ENCODE results near the gene TP53.

DNA sequence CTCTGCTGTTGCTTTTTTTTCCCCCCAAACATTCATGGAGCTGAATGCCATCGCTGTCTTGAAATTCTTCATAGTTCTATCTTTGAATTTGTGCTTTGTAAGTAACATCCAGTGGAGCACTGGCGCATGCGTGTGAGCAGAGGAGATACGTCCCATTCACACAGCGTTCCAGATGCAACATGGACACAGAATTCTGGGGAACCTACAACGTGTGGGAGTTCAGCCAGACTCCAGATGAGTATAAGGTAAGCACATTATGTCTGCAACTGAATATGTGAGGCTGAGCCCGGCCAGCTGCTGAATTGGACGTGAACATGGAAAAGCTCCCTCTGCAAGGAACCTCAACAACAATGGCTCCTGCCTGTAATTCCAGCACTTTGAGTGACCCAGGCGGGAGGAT is 40.8 kb downstream of the TP53 start:
- TF ChIP-seq MXI1 (conservative IDR thresholded peaks at IDR 0.05; ENCODE audit: poor library complexity, severe bottlenecking) (no peak), TAF1 (IDR thresholded peaks at IDR 0.05; ENCODE audit: low read depth) (no peak), EZH2 (IDR thresholded peaks at IDR 0.05; ENCODE audit: borderline replicate concordance, insufficient read depth, low read length, poor library complexity, severe bottlenecking) (no peak), POLR2AphosphoS5 (IDR thresholded peaks at IDR 0.05) (no peak), EP300 (conservative IDR thresholded peaks at IDR 0.05; ENCODE audit: poor library complexity, severe bottlenecking) (no peak), SMC3 (conservative IDR thresholded peaks at IDR 0.05; ENCODE audit: poor library complexity) (no peak), RAD21 (conservative IDR thresholded peaks at IDR 0.05) (no peak)
- TF ChIP-seq, protein P1, sequence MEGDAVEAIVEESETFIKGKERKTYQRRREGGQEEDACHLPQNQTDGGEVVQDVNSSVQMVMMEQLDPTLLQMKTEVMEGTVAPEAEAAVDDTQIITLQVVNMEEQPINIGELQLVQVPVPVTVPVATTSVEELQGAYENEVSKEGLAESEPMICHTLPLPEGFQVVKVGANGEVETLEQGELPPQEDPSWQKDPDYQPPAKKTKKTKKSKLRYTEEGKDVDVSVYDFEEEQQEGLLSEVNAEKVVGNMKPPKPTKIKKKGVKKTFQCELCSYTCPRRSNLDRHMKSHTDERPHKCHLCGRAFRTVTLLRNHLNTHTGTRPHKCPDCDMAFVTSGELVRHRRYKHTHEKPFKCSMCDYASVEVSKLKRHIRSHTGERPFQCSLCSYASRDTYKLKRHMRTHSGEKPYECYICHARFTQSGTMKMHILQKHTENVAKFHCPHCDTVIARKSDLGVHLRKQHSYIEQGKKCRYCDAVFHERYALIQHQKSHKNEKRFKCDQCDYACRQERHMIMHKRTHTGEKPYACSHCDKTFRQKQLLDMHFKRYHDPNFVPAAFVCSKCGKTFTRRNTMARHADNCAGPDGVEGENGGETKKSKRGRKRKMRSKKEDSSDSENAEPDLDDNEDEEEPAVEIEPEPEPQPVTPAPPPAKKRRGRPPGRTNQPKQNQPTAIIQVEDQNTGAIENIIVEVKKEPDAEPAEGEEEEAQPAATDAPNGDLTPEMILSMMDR (IDR thresholded peaks at IDR 0.05; ENCODE audit: poor library complexity, severe bottlenecking), result no peak
- TF ChIP-seq, protein P2, sequence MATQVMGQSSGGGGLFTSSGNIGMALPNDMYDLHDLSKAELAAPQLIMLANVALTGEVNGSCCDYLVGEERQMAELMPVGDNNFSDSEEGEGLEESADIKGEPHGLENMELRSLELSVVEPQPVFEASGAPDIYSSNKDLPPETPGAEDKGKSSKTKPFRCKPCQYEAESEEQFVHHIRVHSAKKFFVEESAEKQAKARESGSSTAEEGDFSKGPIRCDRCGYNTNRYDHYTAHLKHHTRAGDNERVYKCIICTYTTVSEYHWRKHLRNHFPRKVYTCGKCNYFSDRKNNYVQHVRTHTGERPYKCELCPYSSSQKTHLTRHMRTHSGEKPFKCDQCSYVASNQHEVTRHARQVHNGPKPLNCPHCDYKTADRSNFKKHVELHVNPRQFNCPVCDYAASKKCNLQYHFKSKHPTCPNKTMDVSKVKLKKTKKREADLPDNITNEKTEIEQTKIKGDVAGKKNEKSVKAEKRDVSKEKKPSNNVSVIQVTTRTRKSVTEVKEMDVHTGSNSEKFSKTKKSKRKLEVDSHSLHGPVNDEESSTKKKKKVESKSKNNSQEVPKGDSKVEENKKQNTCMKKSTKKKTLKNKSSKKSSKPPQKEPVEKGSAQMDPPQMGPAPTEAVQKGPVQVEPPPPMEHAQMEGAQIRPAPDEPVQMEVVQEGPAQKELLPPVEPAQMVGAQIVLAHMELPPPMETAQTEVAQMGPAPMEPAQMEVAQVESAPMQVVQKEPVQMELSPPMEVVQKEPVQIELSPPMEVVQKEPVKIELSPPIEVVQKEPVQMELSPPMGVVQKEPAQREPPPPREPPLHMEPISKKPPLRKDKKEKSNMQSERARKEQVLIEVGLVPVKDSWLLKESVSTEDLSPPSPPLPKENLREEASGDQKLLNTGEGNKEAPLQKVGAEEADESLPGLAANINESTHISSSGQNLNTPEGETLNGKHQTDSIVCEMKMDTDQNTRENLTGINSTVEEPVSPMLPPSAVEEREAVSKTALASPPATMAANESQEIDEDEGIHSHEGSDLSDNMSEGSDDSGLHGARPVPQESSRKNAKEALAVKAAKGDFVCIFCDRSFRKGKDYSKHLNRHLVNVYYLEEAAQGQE (IDR thresholded peaks at IDR 0.05; ENCODE audit: borderline replicate concordance), result no peak

Data from neural cell (in vitro differentiated cells).